ENCODE data around the gene RPRD2. TPM values are rescaled to one million over a fixed set of nuclear protein-coding genes. Genes with fewer than 3 reads are reported as not detected.

Gene RPRD2
- total RNA-seq, 1 donor from 2014 or later: 26.9 TPM

- no peak overlapping the region for H3K27ac Mint-ChIP-seq (ENCODE audit: unreplicated experiment)
Measured at GRCh38 chr1:150525348-150525747, 161.4 kb downstream of the RPRD2 start.

More at GRCh38 chr1:150525348-150525747, 161.4 kb downstream of the RPRD2 start:
- H3K9me3 Mint-ChIP-seq (ENCODE audit: unreplicated experiment): no peaks in the 10 kb centered on the region
- TF ChIP-seq CTCF (IDR thresholded peaks at IDR 0.05; ENCODE audit: partially characterized antibody, unreplicated experiment): no peak
- peaks cover 5% of the 10 kb centered on the region for H3K27me3 Mint-ChIP-seq (ENCODE audit: unreplicated experiment)
- no peak for DNase-seq
- H3K4me1 Mint-ChIP-seq (ENCODE audit: low read depth, unreplicated experiment): peaks cover under 1% of the 10 kb centered on the region
- no peaks in the 10 kb centered on the region for H3K36me3 Mint-ChIP-seq (ENCODE audit: unreplicated experiment)
- H3K4me3 Mint-ChIP-seq (ENCODE audit: unreplicated experiment): no peak overlapping the region

Small RNA genes within 50 kb of the gene (microRNA-seq; reads per million reads assigned to microRNA genes)
- gene MIR6878 (ENCODE audit: unreplicated experiment): 0.55 reads per million

Other genes starting within 250 kb of the RPRD2 start
- gene PLEKHO1, start 214.2 kb upstream of the RPRD2 start, total RNA-seq (ENCODE audit: unreplicated experiment): 142 TPM
- gene ANP32E, start 128.0 kb upstream of the RPRD2 start, total RNA-seq (ENCODE audit: unreplicated experiment): 24.3 TPM
- 1.5 TPM for gene CA14, start 106.4 kb upstream of the RPRD2 start, total RNA-seq (ENCODE audit: unreplicated experiment)
- gene APH1A, start 95.1 kb upstream of the RPRD2 start, total RNA-seq (ENCODE audit: unreplicated experiment): 94.2 TPM
- gene C1orf54, start 91.4 kb upstream of the RPRD2 start, total RNA-seq (ENCODE audit: unreplicated experiment): 1.3 TPM
- gene CIART, start 81.6 kb upstream of the RPRD2 start, total RNA-seq (ENCODE audit: unreplicated experiment): 4.7 TPM
- gene MRPS21, start 70.3 kb upstream of the RPRD2 start, total RNA-seq (ENCODE audit: unreplicated experiment): 115 TPM
- gene PRPF3, start 42.6 kb upstream of the RPRD2 start, total RNA-seq (ENCODE audit: unreplicated experiment): 57.6 TPM
- gene TARS2, start 123.3 kb downstream of the RPRD2 start, total RNA-seq (ENCODE audit: unreplicated experiment): 38.7 TPM
- gene ECM1, start 144.0 kb downstream of the RPRD2 start, total RNA-seq (ENCODE audit: unreplicated experiment): 2.8 TPM
- gene FALEC, start 151.6 kb downstream of the RPRD2 start, total RNA-seq (ENCODE audit: unreplicated experiment): not detected
- 0.25 TPM for gene ADAMTSL4, start 185.3 kb downstream of the RPRD2 start, total RNA-seq (ENCODE audit: unreplicated experiment)
- gene MCL1, start 215.5 kb downstream of the RPRD2 start, total RNA-seq (ENCODE audit: unreplicated experiment): 154 TPM